Vagina (tissue), 2 donors: Measurements from ENCODE around the gene MBP. TPM values are rescaled to one million over a fixed set of nuclear protein-coding genes. Genes with fewer than 3 reads are reported as not detected.
A peak's percentile ranks its signal among the peaks of the same experiment; 100 is the strongest.

Source experiments
- DNase-seq, 2 donors: peaks; one replicate each; pipeline ENCODE4 v3.0.0-alpha.2; 2017; ENCODE audit errors: extremely low spot score in 2 of 2
- H3K27ac ChIP-seq: fragments of 200-600 bp; sonication (generic); one replicate; pipeline ENCODE4 v1.5.1; 2019
- H3K27me3 ChIP-seq: fragments of 200-600 bp; sonication (generic); one replicate; pipeline ENCODE4 v1.5.1; 2019
- H3K36me3 ChIP-seq, 2 donors: fragments of 200-600 bp; sonication (generic); one replicate each; pipeline ENCODE4 v1.5.1; 2017 to 2019
- H3K4me1 ChIP-seq: fragments of 200-600 bp; sonication (generic); one replicate; pipeline ENCODE4 v1.5.1; 2019
- H3K4me3 ChIP-seq, 2 donors: fragments of 200-600 bp; sonication (generic); 1 replicate in 1 of 2; 2 replicates in 1 of 2; pipeline ENCODE4 v1.5.1; 2016 to 2019
- H3K9me3 ChIP-seq: fragments of 200-600 bp; sonication (generic); one replicate; pipeline ENCODE4 v1.5.1; 2019
- CTCF ChIP-seq, 3 experiments: fragments of 450-650 bp in 2 of 3; fragments of 200-600 bp in 1 of 3; sonication (generic) in 1 of 3; IDR thresholded peaks; one replicate each; pipeline ENCODE4 v1.5.1; 2017 to 2019; ENCODE audit warnings: antibody characterized with exemption in 3 of 3, mild to moderate bottlenecking in 2 of 3, moderate library complexity in 2 of 3
- POLR2A ChIP-seq, 2 donors: fragments of 450-650 bp; IDR thresholded peaks; one replicate each; pipeline ENCODE4 v1.6.1; 2017; ENCODE audit warnings: antibody characterized with exemption in 2 of 2, mild to moderate bottlenecking in 2 of 2, moderate library complexity in 2 of 2
- POLR2AphosphoS5 ChIP-seq, 2 donors: sonication (generic); formaldehyde crosslinking; IDR thresholded peaks; one replicate each; pipeline ENCODE4 v1.9.0; 2017; ENCODE audit warnings: antibody characterized with exemption in 2 of 2, mild to moderate bottlenecking in 2 of 2, low read depth in 1 of 2; ENCODE audit not compliant: insufficient read depth in 1 of 2
- intact Hi-C: fragments of 100-400 bp; cut with DNase I; formaldehyde crosslinking; loops from one replicate; pipeline ENCODE4 v1.15.1; 2023
- total RNA-seq: library from RNA; depleted of rRNA; stranded (reverse); fragments of >200 nt; gene quantifications from one replicate; pipeline ENCODE4 v1.2.3, GENCODE V29; 2016

MBP gene
- total RNA-seq, 1 donor from 2014 or later, result 33.6 TPM

- Histone ChIP-seq H3K4me1 (no peaks in the 10 kb centered on the region), H3K36me3 (no peaks in the 10 kb centered on the region), H3K4me3 (no peak overlapping the region), H3K27me3 (no peaks in the 10 kb centered on the region), H3K27ac (no peak overlapping the region), H3K9me3 (no peaks in the 10 kb centered on the region)
- intact Hi-C loops, result loop anchor here (10.0 kb wide), 1 partner anchor 210 kb away; no protein-coding TSS in a partner anchor
- TF ChIP-seq POLR2AphosphoS5 (IDR thresholded peaks at IDR 0.05; ENCODE audit: insufficient read depth in 1 of 2, low read depth in 1 of 2) (no peak), CTCF (IDR thresholded peaks at IDR 0.05) (no peak), POLR2A (IDR thresholded peaks at IDR 0.05) (no peak)
- DNase-seq, result no peak
Observed at GRCh38 chr18:77004555-77005380, 127.8 kb downstream of the MBP start.

- Histone ChIP-seq H3K9me3 (no peaks in the 10 kb centered on the region), H3K4me1 (no peaks in the 10 kb centered on the region), H3K27me3 (no peaks in the 10 kb centered on the region), H3K4me3 (no peak overlapping the region), H3K27ac (no peak overlapping the region), H3K36me3 (no peaks in the 10 kb centered on the region)
- no peak for DNase-seq
- TF ChIP-seq POLR2AphosphoS5 (IDR thresholded peaks at IDR 0.05; ENCODE audit: insufficient read depth in 1 of 2, low read depth in 1 of 2), result no peak
- TF ChIP-seq CTCF (IDR thresholded peaks at IDR 0.05), result no peak
- no peak for TF ChIP-seq POLR2A (IDR thresholded peaks at IDR 0.05)
- intact Hi-C loops, result loop anchor here (10.0 kb wide), 1 partner anchor 211 kb away; no protein-coding TSS in a partner anchor
Observed at GRCh38 chr18:77003316-77003715, 129.3 kb downstream of the MBP start.

- H3K9me3 ChIP-seq, result no peaks in the 10 kb centered on the region
- no peaks in the 10 kb centered on the region for H3K27me3 ChIP-seq
- DNase-seq, result no peak
- TF ChIP-seq POLR2A (IDR thresholded peaks at IDR 0.05), result no peak
- no peak for TF ChIP-seq POLR2AphosphoS5 (IDR thresholded peaks at IDR 0.05; ENCODE audit: insufficient read depth in 1 of 2, low read depth in 1 of 2)
- no peak for TF ChIP-seq CTCF (IDR thresholded peaks at IDR 0.05)
- H3K4me1 ChIP-seq, result no peaks in the 10 kb centered on the region
- no peak overlapping the region for H3K4me3 ChIP-seq
- intact Hi-C loops, result loop anchor here (10.0 kb wide), 1 partner anchor 212 kb away; no protein-coding TSS in a partner anchor
- H3K36me3 ChIP-seq, result no peaks in the 10 kb centered on the region
- H3K27ac ChIP-seq, result no peak overlapping the region
Observed at GRCh38 chr18:77002496-77002895, 130.1 kb downstream of the MBP start.

GRCh38 chr18:77001979-77002378 lies 130.6 kb downstream of the MBP start:
- intact Hi-C loops, result loop anchor here (10.0 kb wide), 1 partner anchor 213 kb away; no protein-coding TSS in a partner anchor
- DNase-seq, result no peak
- Histone ChIP-seq H3K4me3 (no peak overlapping the region), H3K9me3 (no peaks in the 10 kb centered on the region), H3K27ac (no peak overlapping the region), H3K27me3 (no peaks in the 10 kb centered on the region), H3K36me3 (no peaks in the 10 kb centered on the region), H3K4me1 (no peaks in the 10 kb centered on the region)
- no peak for TF ChIP-seq POLR2A (IDR thresholded peaks at IDR 0.05)
- TF ChIP-seq POLR2AphosphoS5 (IDR thresholded peaks at IDR 0.05; ENCODE audit: insufficient read depth in 1 of 2, low read depth in 1 of 2), result no peak
- TF ChIP-seq CTCF (IDR thresholded peaks at IDR 0.05), result no peak

- intact Hi-C loops, result loop anchor here (10.0 kb wide), 1 partner anchor 214 kb away; no protein-coding TSS in a partner anchor
- no peaks in the 10 kb centered on the region for H3K27me3 ChIP-seq
- peak overlapping the region; percentile 47 for H3K27ac ChIP-seq
- no peaks in the 10 kb centered on the region for H3K36me3 ChIP-seq
- H3K4me3 ChIP-seq, result peak overlapping the region in 1 of 2 donors; percentile 17
- H3K4me1 ChIP-seq, result no peaks in the 10 kb centered on the region
- no peak for DNase-seq
- H3K9me3 ChIP-seq, result no peaks in the 10 kb centered on the region
- TF ChIP-seq POLR2AphosphoS5 (IDR thresholded peaks at IDR 0.05; ENCODE audit: insufficient read depth in 1 of 2, low read depth in 1 of 2), result no peak
- no peak for TF ChIP-seq CTCF (IDR thresholded peaks at IDR 0.05)
- no peak for TF ChIP-seq POLR2A (IDR thresholded peaks at IDR 0.05)
Observed at GRCh38 chr18:77001041-77001440, 131.5 kb downstream of the MBP start.
